ENCODE data around the gene TMED7.

TMED7 gene

GRCh38 chr5:115627295-115627865, 1.5 kb upstream of the TMED7 start:
- no peak for DNase-seq (ENCODE audit: low read depth in 4 of 4, low spot score in 1 of 4)

- no peak for DNase-seq (ENCODE audit: low read depth in 4 of 4, low spot score in 1 of 4)
Measured at GRCh38 chr5:115626445-115626823, 598 bp upstream of the TMED7 start.

GRCh38 chr5:115624994-115625393, 842 bp downstream of the TMED7 start:
- DNase-seq (ENCODE audit: low read depth in 4 of 4, low spot score in 1 of 4) = no peak

GRCh38 chr5:115623658-115624057, 2.2 kb downstream of the TMED7 start:
- DNase-seq (ENCODE audit: low read depth in 4 of 4, low spot score in 1 of 4) = no peak

GRCh38 chr5:115621365-115621900, 4.4 kb downstream of the TMED7 start:
- DNase-seq (ENCODE audit: low read depth in 4 of 4, low spot score in 1 of 4) = no peak

- DNase-seq (ENCODE audit: low read depth in 4 of 4, low spot score in 1 of 4) = no peak
Measured at GRCh38 chr5:115616892-115617291, 8.9 kb downstream of the TMED7 start.

GRCh38 chr5:115616472-115616871, 9.4 kb downstream of the TMED7 start:
- DNase-seq (ENCODE audit: low read depth in 4 of 4, low spot score in 1 of 4) = no peak

- no peak for DNase-seq (ENCODE audit: low read depth in 4 of 4, low spot score in 1 of 4)
Measured at GRCh38 chr5:115611873-115612272, 14.0 kb downstream of the TMED7 start.

- no peak for DNase-seq (ENCODE audit: low read depth in 4 of 4, low spot score in 1 of 4)
Measured at GRCh38 chr5:115607935-115608334, 17.9 kb downstream of the TMED7 start.

- DNase-seq (ENCODE audit: low read depth in 4 of 4, low spot score in 1 of 4) = no peak
Measured at GRCh38 chr5:115605436-115605835, 20.4 kb downstream of the TMED7 start.

- no peak for DNase-seq (ENCODE audit: low read depth in 4 of 4, low spot score in 1 of 4)
Measured at GRCh38 chr5:115602591-115603125, 23.2 kb downstream of the TMED7 start.

GRCh38 chr5:115601701-115602590, 23.9 kb downstream of the TMED7 start, which contains the start of gene TICAM2:
TSS of gene TICAM2 (minus strand) at chr5:115602479. CDS start at chr5:115581256, 21,223 bp downstream.
- DNase-seq (ENCODE audit: low read depth in 4 of 4, low spot score in 1 of 4) = peak in 3 of 4 experiments; percentile 20 to 54 (median 45)

- DNase-seq (ENCODE audit: low read depth in 4 of 4, low spot score in 1 of 4) = no peak
Measured at GRCh38 chr5:115600766-115601165, 25.1 kb downstream of the TMED7 start.

- DNase-seq (ENCODE audit: low read depth in 4 of 4, low spot score in 1 of 4) = no peak
Measured at GRCh38 chr5:115599924-115600323, 25.9 kb downstream of the TMED7 start.

GRCh38 chr5:115599502-115599901, 26.3 kb downstream of the TMED7 start:
- DNase-seq (ENCODE audit: low read depth in 4 of 4, low spot score in 1 of 4) = no peak

- no peak for DNase-seq (ENCODE audit: low read depth in 4 of 4, low spot score in 1 of 4)
Measured at GRCh38 chr5:115594128-115595047, 31.4 kb downstream of the TMED7 start.

GRCh38 chr5:115589043-115589442, 36.8 kb downstream of the TMED7 start:
- no peak for DNase-seq (ENCODE audit: low read depth in 4 of 4, low spot score in 1 of 4)

GRCh38 chr5:115588640-115589039, 37.2 kb downstream of the TMED7 start:
- DNase-seq (ENCODE audit: low read depth in 4 of 4, low spot score in 1 of 4) = no peak

- DNase-seq (ENCODE audit: low read depth in 4 of 4, low spot score in 1 of 4) = no peak
Measured at GRCh38 chr5:115586525-115587146, 39.2 kb downstream of the TMED7 start.

- no peak for DNase-seq (ENCODE audit: low read depth in 4 of 4, low spot score in 1 of 4)
Measured at GRCh38 chr5:115585265-115585664, 40.6 kb downstream of the TMED7 start.
